NCI-H1436 treated with DMSO at 0.1 percent for 48 hours (cell line): ENCODE results near the gene RNF222.

ENCODE experiments used
- DNase-seq: peaks from one replicate; lab custom pipeline; 2025; lab: John Stamatoyannopoulos, UW

The RNF222 gene

DNA sequence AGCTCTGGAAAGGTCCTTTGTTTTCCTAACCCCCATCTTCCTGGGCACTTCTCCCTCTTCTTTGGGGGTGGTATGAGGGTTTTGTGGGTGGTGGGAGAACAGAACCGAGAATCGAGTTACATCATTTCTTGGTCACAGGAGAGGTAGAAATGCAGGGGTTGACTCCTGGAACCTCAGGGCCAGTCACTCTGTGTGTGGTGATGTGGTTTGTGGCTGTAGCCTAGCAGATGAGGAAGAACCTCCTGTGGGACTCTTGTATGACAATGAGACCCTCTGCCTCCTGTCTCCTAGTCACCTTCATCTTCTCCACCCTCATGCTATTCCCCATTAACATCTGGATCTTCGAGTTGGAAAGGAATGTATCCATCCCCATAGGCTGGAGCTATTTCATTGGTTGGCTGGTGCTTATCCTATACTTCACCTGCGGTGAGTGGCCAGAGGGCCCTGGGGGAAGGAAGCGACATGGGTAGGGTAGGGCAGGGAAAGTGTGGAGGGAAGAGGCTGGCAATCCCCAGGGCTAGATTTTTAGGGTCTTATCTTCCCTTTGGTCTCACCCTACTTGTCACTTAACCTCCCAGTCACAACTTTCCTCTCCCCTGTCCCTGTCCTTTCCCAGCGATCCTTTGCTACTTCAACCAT is 52.5 kb downstream of the RNF222 start:
- DNase-seq, result no peak

DNA sequence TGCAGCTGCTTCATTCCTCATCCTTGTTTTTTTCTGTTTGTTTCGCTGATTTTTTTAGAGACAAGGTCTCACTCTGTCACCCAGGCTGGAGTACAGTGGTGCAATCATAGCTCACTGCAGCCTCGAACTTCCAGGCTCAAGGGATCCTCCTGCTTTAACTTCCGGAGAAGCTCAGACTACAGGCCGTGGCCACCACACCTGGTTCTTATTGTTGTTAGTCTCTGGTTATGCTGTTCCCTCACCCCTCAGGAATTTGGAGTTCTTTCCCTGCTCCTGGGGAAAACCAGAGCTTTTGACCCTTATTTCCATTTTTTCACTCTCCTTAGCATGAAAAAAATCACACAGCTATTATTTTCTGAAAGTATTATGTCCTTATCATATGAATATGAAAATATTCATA is 56.2 kb downstream of the RNF222 start:
- no peak for DNase-seq
